Lower leg skin (tissue), 4 donors: ENCODE measurements around the gene PLEKHG1. TPM values are rescaled to one million over a fixed set of nuclear protein-coding genes. Genes with fewer than 3 reads are reported as not detected.

Experiments used
- DNase-seq, 2 donors: peaks; one replicate each; pipeline ENCODE4 v3.0.0-alpha.2; 2019; ENCODE audit warnings: low spot score in 2 of 2
- H3K4me3 ChIP-seq: fragments of 200-600 bp; sonication (generic); 2 replicates; pipeline ENCODE4 v1.5.1; 2017; ENCODE audit warnings: mild to moderate bottlenecking, low read depth; ENCODE audit not compliant: poor library complexity, severe bottlenecking
- CTCF ChIP-seq, 3 donors: fragments of 450-650 bp; IDR thresholded peaks; one replicate each; pipeline ENCODE4 v1.5.1; 2016; ENCODE audit warnings: antibody characterized with exemption in 3 of 3, mild to moderate bottlenecking in 3 of 3, moderate library complexity in 2 of 3
- POLR2A ChIP-seq, 2 donors: fragments of 450-650 bp; IDR thresholded peaks; one replicate each; pipeline ENCODE4 v1.6.1; 2016 to 2017; ENCODE audit warnings: antibody characterized with exemption in 2 of 2, mild to moderate bottlenecking in 1 of 2, moderate library complexity in 1 of 2
- WGBS, 2 donors: methylation state at CpG; one replicate each; pipeline ENCODE4 v1.1.5; 2018; 5-methylcytosine and 5-hydroxymethylcytosine counted together
- intact Hi-C: fragments of 100-400 bp; cut with DNase I; formaldehyde crosslinking; loops from one replicate; pipeline ENCODE4 v1.15.0; 2023; ENCODE audit warnings: low total_unique reads
- total RNA-seq, 4 donors: library from RNA; depleted of rRNA; stranded (reverse); fragments of >200 nt; gene quantifications; one replicate each; pipeline ENCODE4 v1.1.0, GENCODE V29; 2016

PLEKHG1 gene
- total RNA-seq: 10 to 100 TPM; 29.7 to 59.9 (median 42.3) TPM

- DNase-seq: peak; percentile 49 to 94
- intact Hi-C loops: no loop called here
- TF ChIP-seq CTCF (IDR thresholded peaks at IDR 0.05) (no peak), POLR2A (IDR thresholded peaks at IDR 0.05) (no peak)
- WGBS, 2 donors: 12% methylated on average over 41 to 49 of the region's 54 CpGs
- H3K4me3 ChIP-seq: peak within 1 kb of the TSS; percentile 54
Measured at GRCh38 chr6:150599199-150600009, at the start of gene PLEKHG1. Gene PLEKHG1, plus strand, starts transcription at chr6:150599885. Its CDS starts 133,797 bp downstream, at chr6:150733682.

- WGBS, 2 donors: 85 to 94% methylated on average over 5 of the region's 5 CpGs
- no peak for DNase-seq
- intact Hi-C loops: no loop called here
- TF ChIP-seq CTCF (IDR thresholded peaks at IDR 0.05): no peak
- no peak for TF ChIP-seq POLR2A (IDR thresholded peaks at IDR 0.05)
- H3K4me3 ChIP-seq: no peak overlapping the region
Measured at GRCh38 chr6:150550244-150550643, 49.4 kb upstream of the PLEKHG1 start.

GRCh38 chr6:150557043-150557599 lies 42.6 kb upstream of the PLEKHG1 start:
- no peak overlapping the region for H3K4me3 ChIP-seq
- 74 to 78% methylated on average over 5 of the region's 5 CpGs for WGBS, 2 donors
- intact Hi-C loops: no loop called here
- TF ChIP-seq CTCF (IDR thresholded peaks at IDR 0.05) (no peak), POLR2A (IDR thresholded peaks at IDR 0.05) (no peak)
- no peak for DNase-seq

GRCh38 chr6:150560004-150560883 lies 39.4 kb upstream of the PLEKHG1 start:
- WGBS, 2 donors: 75 to 77% methylated on average over 6 of the region's 6 CpGs
- TF ChIP-seq CTCF (IDR thresholded peaks at IDR 0.05) (no peak), POLR2A (IDR thresholded peaks at IDR 0.05) (no peak)
- intact Hi-C loops: no loop called here
- no peak overlapping the region for H3K4me3 ChIP-seq
- no peak for DNase-seq

GRCh38 chr6:150560884-150561219 lies 38.8 kb upstream of the PLEKHG1 start:
- no peak overlapping the region for H3K4me3 ChIP-seq
- no peak for DNase-seq
- WGBS, 2 donors: 86 to 89% methylated on average over 6 of the region's 6 CpGs
- intact Hi-C loops: no loop called here
- TF ChIP-seq CTCF (IDR thresholded peaks at IDR 0.05): no peak
- TF ChIP-seq POLR2A (IDR thresholded peaks at IDR 0.05): no peak
